Measurements from ENCODE around the gene NOM1. TPM values are rescaled to one million over a fixed set of nuclear protein-coding genes. Genes with fewer than 3 reads are reported as not detected.

NOM1 gene, protein sequence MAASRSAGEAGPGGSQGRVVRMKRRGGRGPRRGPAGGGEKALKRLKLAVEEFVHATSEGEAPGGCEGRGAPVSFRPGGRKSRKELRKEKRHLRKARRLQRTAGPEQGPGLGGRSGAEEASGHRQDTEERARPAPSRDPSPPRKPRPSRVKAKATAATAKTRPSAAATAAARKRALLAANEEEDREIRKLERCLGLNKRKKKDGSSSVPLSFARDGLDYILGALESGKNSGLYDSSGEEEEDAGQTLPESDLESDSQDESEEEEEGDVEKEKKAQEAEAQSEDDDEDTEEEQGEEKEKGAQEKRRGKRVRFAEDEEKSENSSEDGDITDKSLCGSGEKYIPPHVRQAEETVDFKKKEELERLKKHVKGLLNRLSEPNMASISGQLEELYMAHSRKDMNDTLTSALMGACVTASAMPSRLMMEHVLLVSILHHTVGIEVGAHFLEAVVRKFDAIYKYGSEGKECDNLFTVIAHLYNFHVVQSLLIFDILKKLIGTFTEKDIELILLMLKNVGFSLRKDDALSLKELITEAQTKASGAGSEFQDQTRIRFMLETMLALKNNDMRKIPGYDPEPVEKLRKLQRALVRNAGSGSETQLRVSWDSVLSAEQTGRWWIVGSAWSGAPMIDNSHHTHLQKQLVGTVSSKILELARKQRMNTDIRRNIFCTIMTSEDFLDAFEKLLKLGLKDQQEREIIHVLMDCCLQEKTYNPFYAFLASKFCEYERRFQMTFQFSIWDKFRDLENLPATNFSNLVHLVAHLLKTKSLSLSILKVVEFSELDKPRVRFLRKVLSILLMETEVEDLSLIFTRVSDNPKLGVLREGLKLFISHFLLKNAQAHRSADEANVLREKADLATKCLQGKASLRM
- total RNA-seq: 10 to 100 TPM in 1 of 2 donors, 1 to 10 TPM in 1; 9.3 to 14.3 TPM

GRCh38 chr7:156949541-156950380 lies at the start of gene NOM1:
Gene NOM1 (plus strand): TSS chr7:156949712. CDS start chr7:156949738, 26 bp downstream.

GRCh38 chr7:157010588-157011332 lies 61.2 kb downstream of the NOM1 start, which contains the start of gene MNX1:
Gene MNX1 (minus strand): TSS chr7:157010663. CDS start chr7:157010350, 313 bp downstream.

Other genes starting within 250 kb of the NOM1 start
- 10 to 100 TPM; 28.2 to 33.6 TPM for gene LMBR1, start 56.5 kb upstream of the NOM1 start, total RNA-seq
- not detected for gene MNX1, start 61.0 kb downstream of the NOM1 start, total RNA-seq
- 10 to 100 TPM; 63.7 to 91.2 TPM for gene UBE3C, start 189.2 kb downstream of the NOM1 start, total RNA-seq